Tongue (tissue), 2 donors: ENCODE data around the gene S100Z. TPM values are rescaled to one million over a fixed set of nuclear protein-coding genes. Genes with fewer than 3 reads are reported as not detected.
"Not testable (repeated sequence)": the region's sequence is repeated elsewhere in the genome, so short reads cannot be mapped to it uniquely, and the experiment has no call there.

Experiments used
- DNase-seq: peaks from one replicate; pipeline ENCODE4 v3.0.0-alpha.2; 2015
- total RNA-seq: library from RNA; depleted of rRNA; stranded (reverse); fragments of >200 nt; gene quantifications from one replicate; pipeline ENCODE4 v1.2.3, GENCODE V29; 2014

Gene S100Z
- 2.1 TPM for total RNA-seq

- no peak for DNase-seq
These were observed at the start of gene S100Z for GRCh38 chr5:76849419-76850291. Gene S100Z, plus strand, starts transcription at chr5:76850014. Its CDS starts 25,346 bp downstream, at chr5:76875360.

GRCh38 chr5:76800579-76800978 is 49.2 kb upstream of the S100Z start:
- no peak for DNase-seq

GRCh38 chr5:76801159-76801802 is 48.5 kb upstream of the S100Z start:
- DNase-seq = no peak

GRCh38 chr5:76801803-76802195 is 48.0 kb upstream of the S100Z start:
- DNase-seq = no peak

GRCh38 chr5:76804266-76804665 is 45.5 kb upstream of the S100Z start:
- no peak for DNase-seq

- DNase-seq = no peak
These were observed 43.9 kb upstream of the S100Z start for GRCh38 chr5:76805821-76806505.

- no peak for DNase-seq
These were observed 42.5 kb upstream of the S100Z start for GRCh38 chr5:76807296-76807695.

- peak; percentile 60 for DNase-seq
These were observed 41.6 kb upstream of the S100Z start for GRCh38 chr5:76808141-76808691.

GRCh38 chr5:76809141-76809540 is 40.7 kb upstream of the S100Z start:
- no peak for DNase-seq

- DNase-seq = no peak
These were observed 39.6 kb upstream of the S100Z start for GRCh38 chr5:76810236-76810635.

- DNase-seq = no peak
These were observed 38.6 kb upstream of the S100Z start for GRCh38 chr5:76811214-76811613.

- DNase-seq = not testable (repeated sequence)
These were observed 37.6 kb upstream of the S100Z start for GRCh38 chr5:76812209-76812608.

GRCh38 chr5:76813982-76814562 is 35.7 kb upstream of the S100Z start:
- no peak for DNase-seq

- DNase-seq = no peak
These were observed 33.5 kb upstream of the S100Z start for GRCh38 chr5:76816110-76816831.

- peak; percentile 79 for DNase-seq
These were observed 30.7 kb upstream of the S100Z start, which contains the start of gene F2RL1 for GRCh38 chr5:76818844-76819831. Gene F2RL1, plus strand, starts transcription at chr5:76819030. Its CDS starts 153 bp downstream, at chr5:76819183.

GRCh38 chr5:76819851-76820525 is 29.8 kb upstream of the S100Z start:
- no peak for DNase-seq

- DNase-seq = no peak
These were observed 29.3 kb upstream of the S100Z start for GRCh38 chr5:76820526-76820890.

GRCh38 chr5:76821136-76821535 is 28.7 kb upstream of the S100Z start:
- no peak for DNase-seq

GRCh38 chr5:76822105-76822731 is 27.6 kb upstream of the S100Z start:
- not testable (repeated sequence) for DNase-seq
